Lower leg skin (tissue), 4 donors: ENCODE results near the gene NCOA3. TPM values are rescaled to one million over a fixed set of nuclear protein-coding genes. Genes with fewer than 3 reads are reported as not detected.

Experiments
- DNase-seq, 2 donors: peaks; one replicate each; pipeline ENCODE4 v3.0.0-alpha.2; 2019; ENCODE audit warnings: low spot score in 2 of 2
- H3K4me3 ChIP-seq: fragments of 200-600 bp; sonication (generic); 2 replicates; pipeline ENCODE4 v1.5.1; 2017; ENCODE audit warnings: mild to moderate bottlenecking, low read depth; ENCODE audit not compliant: poor library complexity, severe bottlenecking
- CTCF ChIP-seq, 3 donors: fragments of 450-650 bp; IDR thresholded peaks; one replicate each; pipeline ENCODE4 v1.5.1; 2016; ENCODE audit warnings: antibody characterized with exemption in 3 of 3, mild to moderate bottlenecking in 3 of 3, moderate library complexity in 2 of 3
- POLR2A ChIP-seq, 2 donors: fragments of 450-650 bp; IDR thresholded peaks; one replicate each; pipeline ENCODE4 v1.6.1; 2016 to 2017; ENCODE audit warnings: antibody characterized with exemption in 2 of 2, mild to moderate bottlenecking in 1 of 2, moderate library complexity in 1 of 2
- WGBS, 2 donors: methylation state at CpG; one replicate each; pipeline ENCODE4 v1.1.5; 2018; 5-methylcytosine and 5-hydroxymethylcytosine counted together
- intact Hi-C: fragments of 100-400 bp; cut with DNase I; formaldehyde crosslinking; loops from one replicate; pipeline ENCODE4 v1.15.0; 2023; ENCODE audit warnings: low total_unique reads
- total RNA-seq, 4 donors: library from RNA; depleted of rRNA; stranded (reverse); fragments of >200 nt; gene quantifications; one replicate each; pipeline ENCODE4 v1.1.0, GENCODE V29; 2016

NCOA3 gene
- total RNA-seq, 4 donors from 2014 or later = 43.6 to 55.0 (median 49.5) TPM

- WGBS, 2 donors = 80 to 91% methylated on average over 1 of the region's 1 CpG
- no peak overlapping the region for H3K4me3 ChIP-seq
- DNase-seq = no peak
- TF ChIP-seq CTCF (IDR thresholded peaks at IDR 0.05) (no peak), POLR2A (IDR thresholded peaks at IDR 0.05) (no peak)
- intact Hi-C loops = no loop called here
Observed at GRCh38 chr20:47515843-47516242, 14.2 kb downstream of the NCOA3 start.

GRCh38 chr20:47521059-47521808 lies 19.5 kb downstream of the NCOA3 start:
- DNase-seq = no peak
- WGBS, 2 donors = 96 to 97% methylated on average over 19 of the region's 19 CpGs
- no peak overlapping the region for H3K4me3 ChIP-seq
- no peak for TF ChIP-seq POLR2A (IDR thresholded peaks at IDR 0.05)
- TF ChIP-seq CTCF (IDR thresholded peaks at IDR 0.05) = no peak
- intact Hi-C loops = no loop called here

- 50 to 59% methylated on average over 8 of the region's 8 CpGs for WGBS, 2 donors
- H3K4me3 ChIP-seq = no peak overlapping the region
- intact Hi-C loops = no loop called here
- DNase-seq = no peak
- TF ChIP-seq POLR2A (IDR thresholded peaks at IDR 0.05) = no peak
- no peak for TF ChIP-seq CTCF (IDR thresholded peaks at IDR 0.05)
Observed at GRCh38 chr20:47524015-47524784, 22.5 kb downstream of the NCOA3 start.

- intact Hi-C loops = no loop called here
- 96% methylated on average over 5 of the region's 5 CpGs for WGBS, 2 donors
- DNase-seq = no peak
- TF ChIP-seq POLR2A (IDR thresholded peaks at IDR 0.05) = no peak
- TF ChIP-seq CTCF (IDR thresholded peaks at IDR 0.05) = no peak
- H3K4me3 ChIP-seq = no peak overlapping the region
Observed at GRCh38 chr20:47527004-47527800, 25.5 kb downstream of the NCOA3 start.

GRCh38 chr20:47529840-47530239 lies 28.2 kb downstream of the NCOA3 start:
- TF ChIP-seq POLR2A (IDR thresholded peaks at IDR 0.05) = no peak
- no peak for TF ChIP-seq CTCF (IDR thresholded peaks at IDR 0.05)
- intact Hi-C loops = no loop called here
- DNase-seq = no peak
- WGBS, 2 donors = 58 to 62% methylated on average over 2 of the region's 2 CpGs
- no peak overlapping the region for H3K4me3 ChIP-seq
